Mesenchymal stem cell (in vitro differentiated cells and primary cell): ENCODE data around the gene HTR2B.

Experiments used
- DNase-seq: peaks from one replicate; pipeline ENCODE4 v3.0.0-alpha.2; 2013
- H2AFZ ChIP-seq: one replicate; pipeline ENCODE4 v1.6.1; 2013; ENCODE audit warnings: low read depth, mild to moderate bottlenecking, control low read depth, inconsistent platforms, low read length, moderate library complexity
- H2AK5ac ChIP-seq: 2 replicates; pipeline ENCODE4 v1.6.1; 2013; ENCODE audit warnings: low read length, moderate library complexity, mild to moderate bottlenecking, inconsistent platforms; ENCODE audit not compliant: severe bottlenecking
- H2BK120ac ChIP-seq: one replicate; pipeline ENCODE4 v1.6.1; 2013; ENCODE audit warnings: low read depth, mild to moderate bottlenecking, inconsistent platforms, low read length, moderate library complexity
- H2BK12ac ChIP-seq, 2 experiments: one replicate each; pipeline ENCODE4 v1.6.1; 2013; ENCODE audit warnings: inconsistent platforms in 2 of 2, low read length in 2 of 2, mild to moderate bottlenecking in 2 of 2, moderate library complexity in 2 of 2, control low read depth in 1 of 2
- H2BK15ac ChIP-seq: one replicate; pipeline ENCODE4 v1.6.1; 2013; ENCODE audit warnings: mild to moderate bottlenecking, low read depth, inconsistent platforms; ENCODE audit not compliant: poor library complexity, severe bottlenecking
- H2BK5ac ChIP-seq: 2 replicates; pipeline ENCODE4 v1.6.1; 2013; ENCODE audit warnings: low read depth, mild to moderate bottlenecking, low read length, control low read depth, inconsistent platforms; ENCODE audit not compliant: poor library complexity, severe bottlenecking
- H3K14ac ChIP-seq, 2 experiments: one replicate each; pipeline ENCODE4 v1.6.1; 2013; ENCODE audit warnings: inconsistent platforms in 2 of 2, low read length in 2 of 2, control low read depth in 1 of 2, mild to moderate bottlenecking in 1 of 2, moderate library complexity in 1 of 2
- H3K18ac ChIP-seq, 2 experiments: one replicate each; pipeline ENCODE4 v1.6.1; 2013; ENCODE audit warnings: inconsistent platforms in 2 of 2, low read length in 2 of 2, control low read depth in 1 of 2, low read depth in 1 of 2, mild to moderate bottlenecking in 1 of 2
- H3K23ac ChIP-seq, 2 experiments: one replicate each; pipeline ENCODE4 v1.6.1; 2013; ENCODE audit warnings: inconsistent platforms in 2 of 2, low read length in 2 of 2, mild to moderate bottlenecking in 2 of 2, moderate library complexity in 2 of 2, control low read depth in 1 of 2
- H3K27ac ChIP-seq: 2 replicates; pipeline ENCODE4 v1.5.1; 2013; ENCODE audit warnings: mild to moderate bottlenecking, moderate library complexity, low read length, control low read depth, inconsistent platforms; ENCODE audit not compliant: poor library complexity, severe bottlenecking
- H3K27me3 ChIP-seq, 2 experiments: 2 replicates each; pipeline versions ENCODE4 v1.6.1 to v1.7.0; 2013; ENCODE audit warnings: low read length in 2 of 2, mild to moderate bottlenecking in 2 of 2, moderate library complexity in 2 of 2, control low read depth in 1 of 2, inconsistent platforms in 1 of 2; ENCODE audit not compliant: control insufficient read depth in 1 of 2, insufficient read depth in 1 of 2
- H3K36me3 ChIP-seq, 2 experiments: 2 replicates each; pipeline versions ENCODE4 v1.6.1 to v1.7.0; 2013; ENCODE audit warnings: low read length in 2 of 2, control low read depth in 1 of 2, inconsistent platforms in 1 of 2, low read depth in 1 of 2, mild to moderate bottlenecking in 1 of 2; ENCODE audit not compliant: insufficient read depth in 2 of 2, control insufficient read depth in 1 of 2
- H3K4ac ChIP-seq, 2 experiments: one replicate each; pipeline ENCODE4 v1.6.1; 2013; ENCODE audit warnings: inconsistent platforms in 2 of 2, low read length in 2 of 2, mild to moderate bottlenecking in 2 of 2, moderate library complexity in 2 of 2, control low read depth in 1 of 2, low read depth in 1 of 2
- H3K4me1 ChIP-seq: 2 replicates; pipeline ENCODE4 v1.6.1; 2013; ENCODE audit warnings: low read depth, low read length, control low read depth; ENCODE audit not compliant: control insufficient read depth, insufficient read depth
- H3K4me2 ChIP-seq: 2 replicates; pipeline ENCODE4 v1.6.1; 2013; ENCODE audit warnings: low read length, mild to moderate bottlenecking, inconsistent platforms; ENCODE audit not compliant: poor library complexity, severe bottlenecking
- H3K4me3 ChIP-seq, 2 experiments: 2 replicates each; pipeline versions ENCODE4 v1.5.1 to v1.7.0; 2013; ENCODE audit warnings: low read length in 2 of 2, mild to moderate bottlenecking in 2 of 2, control low read depth in 1 of 2, low read depth in 1 of 2; ENCODE audit not compliant: insufficient read depth in 1 of 2
- H3K79me1 ChIP-seq: replicated peaks from 2 replicates; pipeline ENCODE4 v1.6.1; 2013; ENCODE audit warnings: mild to moderate bottlenecking, control low read depth, low read length, inconsistent platforms; ENCODE audit not compliant: poor library complexity, severe bottlenecking
- H3K9ac ChIP-seq: 2 replicates; pipeline ENCODE4 v1.7.0; 2013; ENCODE audit warnings: mild to moderate bottlenecking, low read length, moderate library complexity
- H3K9me3 ChIP-seq: 2 replicates; pipeline ENCODE4 v1.7.0; 2013; ENCODE audit warnings: mild to moderate bottlenecking, low read length; ENCODE audit not compliant: control insufficient read depth
- H4K8ac ChIP-seq: one replicate; pipeline ENCODE4 v1.6.1; 2013; ENCODE audit warnings: inconsistent platforms, mild to moderate bottlenecking, low read length, moderate library complexity
- H4K91ac ChIP-seq: one replicate; pipeline ENCODE4 v1.6.1; 2013; ENCODE audit warnings: mild to moderate bottlenecking, low read length, inconsistent platforms
- WGBS: methylation state at CpG from one replicate; pipeline ENCODE4 v1.1.7; 2013; ENCODE audit warnings: mixed read lengths; 5-methylcytosine and 5-hydroxymethylcytosine counted together

The HTR2B gene

DNA sequence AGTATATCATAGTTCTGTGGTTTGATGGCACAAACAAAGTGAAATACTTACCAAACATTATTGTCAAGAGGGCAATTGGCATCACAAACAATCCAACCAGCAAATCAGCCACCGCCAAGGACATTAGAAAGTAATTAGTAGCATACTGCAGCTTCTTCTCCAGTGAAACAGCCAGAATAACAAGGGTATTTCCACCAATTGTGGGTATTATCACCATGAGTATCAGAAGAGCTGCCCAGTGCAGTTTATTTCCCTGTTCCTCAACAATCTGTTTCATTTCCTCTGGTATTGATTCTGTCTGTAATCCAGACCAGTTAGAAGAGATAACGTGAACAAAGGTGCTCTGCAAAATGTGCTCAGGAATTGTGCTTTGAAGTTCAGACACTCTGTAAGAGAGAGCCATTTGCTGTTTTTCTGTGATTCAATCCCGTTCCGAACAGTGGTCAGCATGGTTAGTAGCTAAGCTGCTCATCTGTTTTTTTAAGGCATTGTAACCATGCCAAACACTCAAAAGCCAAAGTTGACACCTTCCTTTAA lies 1.4 kb downstream of the HTR2B start:
- no peaks in the 10 kb centered on the region for H3K27me3 ChIP-seq
- H4K8ac ChIP-seq = peak overlapping the region; percentile 80
- H2BK5ac ChIP-seq = peak overlapping the region; percentile 89
- peak overlapping the region; percentile 97 for H3K27ac ChIP-seq
- H3K36me3 ChIP-seq = peaks cover 0 to 13% of the 10 kb centered on the region in 2 experiments
- H3K79me1 ChIP-seq = no peaks in the 10 kb centered on the region
- H2BK120ac ChIP-seq = no peak overlapping the region
- H3K4me2 ChIP-seq = peak overlapping the region; percentile 70
- H2BK15ac ChIP-seq = no peak overlapping the region
- peak overlapping the region; percentile 40 to 46 for H3K4ac ChIP-seq
- H2AFZ ChIP-seq = no peak overlapping the region
- H3K9ac ChIP-seq = peak overlapping the region; percentile 88
- H3K4me1 ChIP-seq = peaks cover 7% of the 10 kb centered on the region
- H4K91ac ChIP-seq = peak overlapping the region; percentile 3
- H2AK5ac ChIP-seq = peak overlapping the region; percentile 96
- no peak overlapping the region for H3K23ac ChIP-seq
- peak; percentile 67 for DNase-seq
- H2BK12ac ChIP-seq = no peak overlapping the region
- no peaks in the 10 kb centered on the region for H3K9me3 ChIP-seq
- 28% methylated on average over 4 of the region's 4 CpGs for WGBS
- no peak overlapping the region for H3K14ac ChIP-seq
- H3K4me3 ChIP-seq = peak overlapping the region; percentile 16 to 63
- peak overlapping the region; percentile 13 to 97 for H3K18ac ChIP-seq

DNA sequence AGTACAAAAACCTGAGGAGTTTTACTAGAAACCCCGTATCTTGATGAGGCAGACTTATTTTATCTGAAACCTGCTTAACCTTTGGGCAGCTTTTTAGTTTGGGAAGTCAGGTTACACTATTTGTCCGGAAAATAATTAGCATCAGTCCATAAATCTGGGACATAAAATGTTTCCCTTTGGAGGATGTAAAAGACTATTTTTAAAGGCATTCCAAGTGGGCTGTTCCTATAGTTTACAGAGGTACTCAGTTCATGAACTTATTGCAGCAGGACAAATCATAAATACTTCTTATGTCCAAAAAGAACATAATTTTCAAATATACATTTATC lies 6.3 kb downstream of the HTR2B start:
- Histone ChIP-seq H3K36me3 (peaks cover 0 to 27% of the 10 kb centered on the region in 2 experiments), H3K79me1 (peaks cover under 1% of the 10 kb centered on the region), H3K27ac (peak overlapping the region; percentile 80), H2BK120ac (no peak overlapping the region), H2AK5ac (no peak overlapping the region), H3K14ac (no peak overlapping the region), H3K23ac (no peak overlapping the region), H3K4me1 (peaks cover 2% of the 10 kb centered on the region), H3K4ac (no peak overlapping the region), H3K9me3 (no peaks in the 10 kb centered on the region), H2BK15ac (no peak overlapping the region), H3K18ac (no peak overlapping the region), H4K8ac (no peak overlapping the region), H3K27me3 (no peaks in the 10 kb centered on the region), H3K4me3 (no peak overlapping the region), H2AFZ (no peak overlapping the region), H3K9ac (peak overlapping the region; percentile 35), H2BK5ac (no peak overlapping the region), H3K4me2 (no peak overlapping the region), H4K91ac (no peak overlapping the region), H2BK12ac (no peak overlapping the region)
- no peak for DNase-seq
- 71% methylated on average over 2 of the region's 2 CpGs for WGBS

GRCh38 chr2:231117922-231118613 lies 6.8 kb downstream of the HTR2B start:
- H4K91ac ChIP-seq = no peak overlapping the region
- H3K4me3 ChIP-seq = no peak overlapping the region
- H3K9ac ChIP-seq = peak overlapping the region; percentile 35
- H3K18ac ChIP-seq = no peak overlapping the region
- peaks cover 2% of the 10 kb centered on the region for H3K4me1 ChIP-seq
- H3K79me1 ChIP-seq = peaks cover 3% of the 10 kb centered on the region
- peaks cover 0 to 32% of the 10 kb centered on the region in 2 experiments for H3K36me3 ChIP-seq
- no peak for DNase-seq
- H3K4me2 ChIP-seq = no peak overlapping the region
- H3K14ac ChIP-seq = no peak overlapping the region
- no peak overlapping the region for H4K8ac ChIP-seq
- peak overlapping the region; percentile 80 for H3K27ac ChIP-seq
- H3K27me3 ChIP-seq = no peaks in the 10 kb centered on the region
- no peaks in the 10 kb centered on the region for H3K9me3 ChIP-seq
- H3K23ac ChIP-seq = no peak overlapping the region
- 66% methylated on average over 4 of the region's 4 CpGs for WGBS
- no peak overlapping the region for H2AK5ac ChIP-seq
- H2BK5ac ChIP-seq = no peak overlapping the region
- no peak overlapping the region for H2BK120ac ChIP-seq
- no peak overlapping the region for H2BK12ac ChIP-seq
- H3K4ac ChIP-seq = no peak overlapping the region
- H2BK15ac ChIP-seq = no peak overlapping the region
- H2AFZ ChIP-seq = no peak overlapping the region

DNA sequence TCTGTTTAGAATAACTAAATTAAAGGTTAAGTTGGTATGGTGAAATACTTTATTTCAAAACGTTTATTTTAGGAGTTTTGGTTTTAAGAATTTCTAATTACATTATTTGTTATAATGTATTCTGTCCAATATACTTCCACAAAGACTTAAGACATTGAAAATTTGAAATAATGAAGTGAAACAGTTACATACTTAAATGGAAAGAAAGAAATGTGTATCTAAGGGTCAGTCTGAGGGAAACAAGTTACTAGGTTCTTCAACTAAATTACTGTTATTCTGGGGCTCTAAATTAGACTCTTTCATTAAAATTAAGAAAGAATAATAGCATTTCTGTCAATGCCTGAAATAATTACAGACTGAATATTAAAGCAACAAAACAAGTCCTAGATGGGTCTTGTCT lies 7.7 kb downstream of the HTR2B start:
- Histone ChIP-seq H2BK12ac (no peak overlapping the region), H3K14ac (no peak overlapping the region), H2BK15ac (no peak overlapping the region), H4K91ac (no peak overlapping the region), H3K9ac (peak overlapping the region; percentile 45), H3K4me1 (peaks cover 5% of the 10 kb centered on the region), H3K27me3 (no peaks in the 10 kb centered on the region), H2AFZ (no peak overlapping the region), H2BK120ac (no peak overlapping the region), H4K8ac (no peak overlapping the region), H2AK5ac (no peak overlapping the region), H3K18ac (no peak overlapping the region), H3K4ac (no peak overlapping the region), H3K27ac (no peak overlapping the region), H3K4me2 (no peak overlapping the region), H3K4me3 (no peak overlapping the region), H3K79me1 (peaks cover 5% of the 10 kb centered on the region), H2BK5ac (no peak overlapping the region), H3K9me3 (no peaks in the 10 kb centered on the region), H3K36me3 (peaks cover 0 to 34% of the 10 kb centered on the region in 2 experiments), H3K23ac (no peak overlapping the region)
- no CpG with 5 or more reads among the region's 1 CpG for WGBS
- DNase-seq = no peak
